ENCODE data around the gene IL10RB.
"Not testable (repeated sequence)": the region's sequence is repeated elsewhere in the genome, so short reads cannot be mapped to it uniquely, and the experiment has no call there.

- TF ChIP-seq CTCF (IDR thresholded peaks at IDR 0.05); POLR2A (IDR thresholded peaks at IDR 0.05); EP300 (IDR thresholded peaks at IDR 0.05; ENCODE audit: low read depth): not testable (repeated sequence)
These were observed 23.3 kb upstream of the IL10RB start for GRCh38 chr21:33242846-33243245.

Data from transverse colon (tissue), 3 donors.